Measurements from ENCODE around the gene GABRG3.

GABRG3 gene

DNA sequence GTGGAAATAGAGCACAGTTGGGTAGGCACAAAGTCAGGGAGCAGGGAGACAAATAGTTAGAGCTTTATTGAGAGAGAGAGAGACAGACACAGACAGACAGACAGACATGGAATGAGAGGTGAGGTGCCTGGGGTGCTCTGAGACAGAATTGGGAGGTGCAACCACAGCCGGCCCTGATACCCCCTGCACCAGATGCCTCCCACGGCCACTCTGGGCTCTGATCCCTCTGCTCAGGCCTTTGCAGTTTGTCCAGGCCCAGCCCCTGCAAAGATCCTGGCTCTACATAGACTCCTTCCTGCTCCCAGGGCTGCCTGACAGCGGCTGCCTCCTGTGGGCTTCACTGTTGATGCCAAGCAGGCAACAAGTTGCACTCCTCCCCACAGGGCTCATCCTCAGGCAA, 283.8 kb downstream of the GABRG3 start:
- no peak for DNase-seq

DNA sequence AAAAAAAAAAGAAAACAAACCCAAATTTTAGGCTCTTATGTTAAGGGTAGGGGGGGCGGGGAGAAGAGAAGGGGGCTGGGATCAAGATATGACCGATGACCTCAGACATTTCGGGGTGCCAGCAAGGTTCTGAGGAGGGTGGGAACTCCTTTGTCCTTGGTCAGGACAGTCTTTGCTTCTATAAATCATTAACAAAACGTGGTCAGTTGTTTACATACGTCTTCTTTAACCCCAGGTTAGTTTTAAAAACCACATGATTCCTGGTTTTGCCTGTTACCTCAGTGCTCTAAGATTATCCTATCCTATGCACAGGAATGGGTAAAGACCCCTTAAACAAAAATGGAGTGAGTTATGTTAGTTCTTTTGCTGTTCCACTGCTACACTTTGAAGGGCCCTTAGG, 285.5 kb downstream of the GABRG3 start:
- no peak for DNase-seq

GRCh38 chr15:27258287-27258686, 287.3 kb downstream of the GABRG3 start:
- no peak for DNase-seq

DNA sequence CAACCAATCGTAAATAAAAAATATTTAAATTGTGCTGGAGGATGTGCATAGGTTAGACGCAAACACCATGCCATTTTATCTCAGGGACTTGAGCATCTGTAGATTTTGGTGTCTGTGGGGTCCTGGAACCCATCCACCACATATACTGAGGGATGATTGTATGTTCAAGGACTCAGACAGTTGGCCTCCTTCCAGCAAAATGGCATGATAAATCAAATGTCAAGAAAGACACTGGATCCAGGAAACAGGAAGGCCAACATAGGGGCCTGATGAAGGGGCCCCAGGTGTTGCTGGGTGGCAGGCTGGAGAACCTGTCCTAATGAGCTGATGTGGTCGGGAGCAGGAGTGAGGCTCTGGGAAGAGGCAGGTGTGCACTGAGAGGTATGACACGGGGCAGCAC, 289.5 kb downstream of the GABRG3 start:
- DNase-seq, result no peak

DNA sequence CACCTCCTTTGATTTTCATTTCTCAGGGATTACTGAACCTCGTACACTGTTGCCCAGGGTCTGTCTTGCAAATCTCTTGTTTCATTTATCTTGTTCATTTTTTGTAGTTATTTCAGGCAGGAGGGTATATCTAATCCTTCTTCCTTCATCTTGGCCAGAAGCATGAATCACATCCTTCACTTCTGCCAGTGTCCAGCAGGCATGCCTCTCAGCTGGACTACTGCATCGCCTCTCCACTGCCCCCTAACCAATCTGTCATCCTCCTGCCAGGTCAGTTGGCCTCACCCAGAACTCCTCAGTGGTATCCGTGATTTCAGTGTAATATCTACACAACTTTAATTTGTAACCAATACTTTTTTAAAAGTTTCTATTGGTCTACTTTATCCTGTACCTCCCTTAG, 297.9 kb downstream of the GABRG3 start:
- no peak for DNase-seq

DNA sequence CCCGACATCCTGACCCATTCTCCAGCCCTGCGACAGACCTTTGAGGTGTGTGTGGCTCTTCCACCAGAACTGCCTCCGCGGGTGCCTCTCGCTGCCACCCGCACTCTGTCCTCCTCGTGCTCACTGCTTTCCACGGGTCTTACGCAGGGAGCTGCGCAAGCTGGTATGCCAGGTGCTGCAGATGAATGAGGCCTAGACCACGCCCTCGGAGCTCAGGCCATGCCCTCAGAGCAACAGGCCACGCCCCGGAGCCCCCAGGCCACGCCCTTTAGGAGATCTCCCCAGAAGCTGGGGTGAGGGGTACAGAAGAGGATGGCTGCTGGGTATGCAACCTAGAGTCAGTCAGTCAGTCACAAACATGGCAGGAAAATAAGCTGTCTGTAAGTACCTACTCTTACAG, 300.3 kb downstream of the GABRG3 start:
- no peak for DNase-seq

DNA sequence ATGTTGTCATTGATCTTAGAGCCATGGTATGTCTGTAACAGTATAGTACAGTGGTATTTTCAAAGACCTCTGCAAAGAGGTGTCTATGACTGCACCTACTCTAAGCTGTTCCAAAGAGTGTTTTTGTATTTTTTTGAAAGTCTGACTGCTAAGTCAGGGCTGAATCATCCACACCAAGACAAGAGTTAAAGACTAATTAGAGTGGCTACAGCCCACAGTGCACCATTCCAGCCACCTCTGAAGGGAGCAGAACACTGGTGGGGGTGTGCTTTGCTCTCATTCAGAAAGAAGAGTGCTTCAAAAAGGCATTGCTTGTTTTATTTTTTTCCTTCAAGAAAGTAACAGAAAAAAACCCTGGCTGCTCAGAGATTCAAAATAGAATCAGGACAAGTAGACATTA, 301.4 kb downstream of the GABRG3 start:
- DNase-seq, result no peak

- DNase-seq, result no peak
Measured at GRCh38 chr15:27273506-27273905, 302.5 kb downstream of the GABRG3 start.

GRCh38 chr15:27278761-27279160, 307.8 kb downstream of the GABRG3 start:
- no peak for DNase-seq

GRCh38 chr15:27292641-27293040, 321.7 kb downstream of the GABRG3 start:
- no peak for DNase-seq

DNA sequence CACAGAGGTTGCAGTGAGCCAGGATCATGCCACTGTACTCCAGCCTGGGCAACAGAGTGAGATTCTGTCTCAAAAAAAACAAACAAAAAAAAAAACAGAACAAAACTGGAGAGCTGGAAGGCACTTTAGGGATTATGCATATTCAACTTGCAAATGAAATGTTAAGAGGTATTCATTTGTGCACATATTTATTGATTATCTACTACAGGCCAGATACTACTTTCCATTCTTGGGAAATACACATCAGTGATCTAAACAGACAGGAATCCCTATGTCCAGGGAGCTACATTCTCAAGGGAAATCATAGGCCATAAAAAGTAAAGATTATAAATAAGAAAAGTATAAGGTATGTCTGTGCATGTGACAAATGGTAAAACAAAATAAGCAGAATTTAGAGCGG, 322.6 kb downstream of the GABRG3 start:
- DNase-seq, result no peak

DNA sequence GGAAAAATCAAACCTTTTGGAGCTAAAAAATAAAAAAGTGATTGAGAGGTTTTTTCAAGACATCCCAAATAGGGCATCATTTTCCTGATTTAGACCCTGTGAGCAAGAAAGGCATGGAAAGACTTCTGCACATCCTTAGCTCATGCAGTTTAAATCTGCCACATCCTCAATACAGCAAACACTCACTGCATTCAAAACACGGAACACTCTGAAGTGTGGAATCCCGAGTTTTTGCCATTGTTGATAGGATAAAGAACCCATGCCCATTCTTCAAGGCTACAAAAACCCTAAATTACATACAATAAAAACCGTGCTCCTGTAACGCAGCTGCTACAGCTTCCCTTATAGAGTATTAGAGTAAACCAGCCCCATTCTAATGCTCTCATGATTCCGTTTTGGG, 346.8 kb downstream of the GABRG3 start:
- no peak for DNase-seq

DNA sequence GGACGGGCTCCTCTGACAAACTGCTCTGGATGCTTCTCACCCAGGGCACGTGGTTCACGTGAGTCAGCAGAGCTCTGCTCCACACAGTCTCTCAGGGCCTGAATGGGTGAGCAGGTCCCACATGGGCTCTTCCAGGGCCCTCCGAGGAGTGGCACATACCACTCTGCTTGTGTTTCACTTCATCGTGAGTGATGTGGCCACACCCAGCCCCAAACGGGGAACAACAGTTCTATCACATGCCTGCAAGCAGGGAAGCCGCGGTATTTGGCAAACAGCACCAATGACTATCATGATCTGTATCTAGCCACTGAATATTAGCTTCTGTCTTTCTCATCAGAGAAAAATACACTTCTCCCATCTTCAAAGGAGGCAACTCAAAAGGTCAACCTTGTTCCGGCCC, 352.8 kb downstream of the GABRG3 start:
- DNase-seq, result no peak

GRCh38 chr15:27324886-27325615, 354.1 kb downstream of the GABRG3 start:
- DNase-seq, result no peak

DNA sequence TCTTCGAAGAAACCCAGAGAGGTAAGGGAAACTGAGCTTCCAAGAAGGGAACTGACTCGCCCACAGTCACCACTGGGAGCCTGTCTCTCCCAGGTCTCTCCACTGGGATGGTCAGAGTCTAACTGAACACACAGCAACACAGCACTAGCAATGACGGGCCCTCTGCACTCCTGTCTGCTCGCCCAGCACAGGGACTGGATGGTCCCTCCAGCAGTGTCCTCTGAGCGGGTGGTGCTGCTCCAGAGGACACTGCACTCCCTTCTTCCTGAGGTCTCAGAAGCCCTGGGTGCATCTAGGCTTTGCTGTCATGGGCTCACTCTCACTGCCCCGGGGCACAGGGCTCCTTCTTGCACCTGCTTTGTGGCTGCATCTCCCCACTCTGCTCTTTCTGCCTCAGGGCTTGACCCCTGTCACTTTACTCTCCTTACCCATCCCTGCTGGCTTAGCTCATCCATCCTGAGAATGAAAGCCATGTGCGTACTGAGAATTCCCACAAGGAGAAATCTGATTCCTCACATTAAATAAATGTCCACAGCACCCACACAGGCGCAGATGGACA, 356.6 kb downstream of the GABRG3 start:
- DNase-seq, result no peak

- no peak for DNase-seq
Measured at GRCh38 chr15:27328186-27328585, 357.2 kb downstream of the GABRG3 start.

DNA sequence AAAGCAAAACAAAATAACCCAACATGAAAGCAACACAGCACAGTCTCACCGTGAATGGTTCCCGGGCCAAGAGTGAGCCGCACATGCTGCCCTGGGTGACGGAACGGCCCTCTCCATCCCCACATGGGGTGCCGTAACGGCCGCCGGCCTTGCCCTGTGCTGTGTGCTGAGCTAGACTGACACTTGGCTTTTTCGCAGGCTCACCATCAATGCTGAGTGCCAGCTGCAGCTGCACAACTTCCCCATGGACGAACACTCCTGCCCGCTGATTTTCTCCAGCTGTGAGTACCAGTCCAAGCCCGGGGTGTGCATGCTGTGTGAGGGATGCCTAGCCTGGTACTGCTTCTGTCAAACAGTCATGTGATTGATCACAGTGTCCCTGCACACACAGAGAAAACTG, 357.6 kb downstream of the GABRG3 start:
- DNase-seq, result no peak

- no peak for DNase-seq
Measured at GRCh38 chr15:27330326-27330725, 359.3 kb downstream of the GABRG3 start.

DNA sequence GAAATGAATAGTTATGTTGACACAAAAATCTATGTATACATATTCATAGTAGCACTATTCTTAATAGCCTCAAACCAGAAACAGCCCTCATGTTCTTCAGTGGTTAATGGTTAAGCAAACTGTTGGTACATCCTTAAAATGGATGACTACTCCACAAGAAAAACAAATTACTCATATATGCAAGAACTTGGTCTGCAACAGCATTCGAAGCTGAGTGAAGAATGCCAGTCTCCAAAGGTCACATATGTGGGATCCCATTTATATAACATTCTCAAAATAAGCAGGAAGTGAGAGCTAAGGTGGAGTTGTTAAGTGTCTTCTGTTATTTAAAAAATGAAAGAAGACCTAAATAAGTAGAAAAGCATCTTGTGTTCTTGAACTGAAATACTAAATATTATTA, 365.7 kb downstream of the GABRG3 start:
- DNase-seq, result no peak

GRCh38 chr15:27339138-27339537, 368.2 kb downstream of the GABRG3 start:
- no peak for DNase-seq

- DNase-seq, result no peak
Measured at GRCh38 chr15:27341780-27342343, 370.9 kb downstream of the GABRG3 start.

DNA sequence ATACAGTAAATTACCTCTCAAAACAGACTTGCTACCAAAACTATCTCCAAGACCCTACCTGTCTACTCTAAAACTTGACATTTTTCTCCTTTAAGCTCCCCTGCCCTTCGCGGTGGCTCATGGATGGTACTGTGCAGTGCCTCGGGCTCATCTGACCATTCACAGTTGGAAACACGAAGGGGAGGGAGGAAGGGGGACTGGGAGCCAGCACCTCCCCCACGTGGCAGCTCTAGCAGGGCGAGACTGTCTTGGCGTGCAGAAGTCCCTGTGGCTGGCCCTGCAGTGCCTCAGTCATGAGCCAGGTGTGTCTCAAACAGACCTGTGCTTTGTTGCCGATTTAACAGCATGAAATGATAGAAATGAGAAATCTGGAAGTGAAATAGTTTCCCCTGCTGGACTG, 372.0 kb downstream of the GABRG3 start:
- DNase-seq, result no peak

GRCh38 chr15:27352136-27352535, 381.2 kb downstream of the GABRG3 start:
- DNase-seq, result no peak

GRCh38 chr15:27353856-27354255, 382.9 kb downstream of the GABRG3 start:
- DNase-seq, result no peak
